Breast epithelium (tissue), 3 donors: ENCODE results near the gene OTOS.

ENCODE experiments used
- CTCF ChIP-seq, 3 donors: fragments of 450-650 bp; IDR thresholded peaks; one replicate each; pipeline ENCODE4 v1.5.1; 2016 to 2017; ENCODE audit warnings: antibody characterized with exemption in 3 of 3, mild to moderate bottlenecking in 3 of 3, moderate library complexity in 3 of 3
- POLR2AphosphoS5 ChIP-seq, 3 donors: sonication (generic); formaldehyde crosslinking; IDR thresholded peaks; one replicate each; pipeline ENCODE4 v1.6.1; 2017; ENCODE audit warnings: antibody characterized with exemption in 3 of 3

GRCh38 chr2:240169486-240170353 lies 29.3 kb upstream of the OTOS start:
- no peak for TF ChIP-seq CTCF (IDR thresholded peaks at IDR 0.05)
- no peak for TF ChIP-seq POLR2AphosphoS5 (IDR thresholded peaks at IDR 0.05)
